ENCODE results near the gene KANSL3.

DNA sequence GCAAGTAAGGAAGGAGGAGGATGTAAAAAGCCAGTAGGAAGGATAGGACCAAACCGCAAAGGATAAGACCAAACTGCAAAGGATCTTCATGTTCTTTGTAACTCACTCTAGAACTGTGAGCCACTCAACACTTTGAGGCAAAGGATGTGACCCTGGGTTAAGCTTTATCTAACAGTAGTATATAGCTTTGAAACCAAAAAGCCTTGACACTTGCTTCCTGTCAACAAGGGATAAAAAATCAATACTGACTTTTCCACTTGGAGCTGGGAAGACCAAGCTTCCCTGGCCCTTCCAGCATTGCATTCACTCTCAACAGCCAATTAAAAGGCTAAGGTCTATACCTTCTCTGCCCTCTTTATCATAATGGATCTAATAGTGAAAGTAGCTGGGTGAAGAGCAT, 22.0 kb downstream of the KANSL3 start:
- TF ChIP-seq POLR2A (IDR thresholded peaks at IDR 0.05): no peak
- TF ChIP-seq, protein P1, sequence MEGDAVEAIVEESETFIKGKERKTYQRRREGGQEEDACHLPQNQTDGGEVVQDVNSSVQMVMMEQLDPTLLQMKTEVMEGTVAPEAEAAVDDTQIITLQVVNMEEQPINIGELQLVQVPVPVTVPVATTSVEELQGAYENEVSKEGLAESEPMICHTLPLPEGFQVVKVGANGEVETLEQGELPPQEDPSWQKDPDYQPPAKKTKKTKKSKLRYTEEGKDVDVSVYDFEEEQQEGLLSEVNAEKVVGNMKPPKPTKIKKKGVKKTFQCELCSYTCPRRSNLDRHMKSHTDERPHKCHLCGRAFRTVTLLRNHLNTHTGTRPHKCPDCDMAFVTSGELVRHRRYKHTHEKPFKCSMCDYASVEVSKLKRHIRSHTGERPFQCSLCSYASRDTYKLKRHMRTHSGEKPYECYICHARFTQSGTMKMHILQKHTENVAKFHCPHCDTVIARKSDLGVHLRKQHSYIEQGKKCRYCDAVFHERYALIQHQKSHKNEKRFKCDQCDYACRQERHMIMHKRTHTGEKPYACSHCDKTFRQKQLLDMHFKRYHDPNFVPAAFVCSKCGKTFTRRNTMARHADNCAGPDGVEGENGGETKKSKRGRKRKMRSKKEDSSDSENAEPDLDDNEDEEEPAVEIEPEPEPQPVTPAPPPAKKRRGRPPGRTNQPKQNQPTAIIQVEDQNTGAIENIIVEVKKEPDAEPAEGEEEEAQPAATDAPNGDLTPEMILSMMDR (IDR thresholded peaks at IDR 0.05): no peak
